ENCODE data around the gene SLC23A2.

DNA sequence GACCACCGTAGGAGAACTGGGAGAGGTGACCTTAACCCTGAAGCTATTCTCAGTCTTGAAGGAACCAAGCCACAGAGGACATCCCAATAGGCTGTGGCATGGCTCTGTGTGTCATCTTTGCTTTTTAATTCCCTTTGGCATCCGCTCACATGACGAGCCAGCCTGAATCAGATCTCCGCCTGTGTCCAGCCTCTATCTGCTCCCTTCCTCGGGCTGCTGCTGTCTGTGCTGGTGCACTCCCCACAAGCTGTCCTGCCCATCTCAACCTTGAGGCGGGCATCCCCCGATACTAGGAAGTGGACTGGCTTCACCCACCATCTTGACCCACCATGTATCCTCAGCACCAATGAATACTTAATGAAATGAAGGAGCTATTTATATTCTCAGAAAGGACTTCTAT, 111.9 kb downstream of the SLC23A2 start:
- TF ChIP-seq, protein P1, sequence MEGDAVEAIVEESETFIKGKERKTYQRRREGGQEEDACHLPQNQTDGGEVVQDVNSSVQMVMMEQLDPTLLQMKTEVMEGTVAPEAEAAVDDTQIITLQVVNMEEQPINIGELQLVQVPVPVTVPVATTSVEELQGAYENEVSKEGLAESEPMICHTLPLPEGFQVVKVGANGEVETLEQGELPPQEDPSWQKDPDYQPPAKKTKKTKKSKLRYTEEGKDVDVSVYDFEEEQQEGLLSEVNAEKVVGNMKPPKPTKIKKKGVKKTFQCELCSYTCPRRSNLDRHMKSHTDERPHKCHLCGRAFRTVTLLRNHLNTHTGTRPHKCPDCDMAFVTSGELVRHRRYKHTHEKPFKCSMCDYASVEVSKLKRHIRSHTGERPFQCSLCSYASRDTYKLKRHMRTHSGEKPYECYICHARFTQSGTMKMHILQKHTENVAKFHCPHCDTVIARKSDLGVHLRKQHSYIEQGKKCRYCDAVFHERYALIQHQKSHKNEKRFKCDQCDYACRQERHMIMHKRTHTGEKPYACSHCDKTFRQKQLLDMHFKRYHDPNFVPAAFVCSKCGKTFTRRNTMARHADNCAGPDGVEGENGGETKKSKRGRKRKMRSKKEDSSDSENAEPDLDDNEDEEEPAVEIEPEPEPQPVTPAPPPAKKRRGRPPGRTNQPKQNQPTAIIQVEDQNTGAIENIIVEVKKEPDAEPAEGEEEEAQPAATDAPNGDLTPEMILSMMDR (IDR thresholded peaks at IDR 0.05) = no peak
- no peak for TF ChIP-seq POLR2AphosphoS5 (IDR thresholded peaks at IDR 0.05)

All from suprapubic skin (tissue), 3 donors.